Endometrial microvascular endothelial cells (primary cell): ENCODE results near the gene BTBD18. TPM values are rescaled to one million over a fixed set of nuclear protein-coding genes. Genes with fewer than 3 reads are reported as not detected.

Source experiments
- in situ Hi-C: cut with HindIII; loops from 2 replicates; pipeline ENCODE4 v1.10.0; 2017; ENCODE audit warnings: low sequenced_read_pairs, low pct_unique_long_range_greater_than_20kb; ENCODE audit errors: inconsistent ontology term
- total RNA-seq: library from RNA; depleted of rRNA; stranded (reverse); fragments of >200 nt; gene quantifications from one replicate; pipeline ENCODE4 v1.2.3, GENCODE V29; 2015; ENCODE audit errors: inconsistent ontology term

BTBD18 gene
- total RNA-seq, 1 donor from 2014 or later = not detected

GRCh38 chr11:57776577-57777210 lies 25.1 kb upstream of the BTBD18 start:
- in situ Hi-C loops = no loop called here

- in situ Hi-C loops = no loop called here
Measured at GRCh38 chr11:57776031-57776521, 24.5 kb upstream of the BTBD18 start.

- in situ Hi-C loops = no loop called here
Measured at GRCh38 chr11:57775491-57775890, 23.9 kb upstream of the BTBD18 start.

- in situ Hi-C loops = no loop called here
Measured at GRCh38 chr11:57773026-57773598, 21.5 kb upstream of the BTBD18 start.

GRCh38 chr11:57772562-57772961 lies 20.9 kb upstream of the BTBD18 start:
- in situ Hi-C loops = no loop called here

GRCh38 chr11:57771365-57771764 lies 19.7 kb upstream of the BTBD18 start:
- in situ Hi-C loops = no loop called here

GRCh38 chr11:57770793-57771192 lies 19.2 kb upstream of the BTBD18 start:
- in situ Hi-C loops = no loop called here

- in situ Hi-C loops = no loop called here
Measured at GRCh38 chr11:57764972-57765371, 13.4 kb upstream of the BTBD18 start.

- in situ Hi-C loops = no loop called here
Measured at GRCh38 chr11:57764566-57764965, 12.9 kb upstream of the BTBD18 start.

GRCh38 chr11:57764021-57764420 lies 12.4 kb upstream of the BTBD18 start:
- in situ Hi-C loops = no loop called here

GRCh38 chr11:57763568-57763967 lies 11.9 kb upstream of the BTBD18 start:
- in situ Hi-C loops = no loop called here

GRCh38 chr11:57762235-57762861 lies 10.7 kb upstream of the BTBD18 start:
- in situ Hi-C loops = no loop called here

- in situ Hi-C loops = no loop called here
Measured at GRCh38 chr11:57761301-57762234, 9.9 kb upstream of the BTBD18 start, which contains the start of gene CTNND1. Gene CTNND1 (plus strand): TSS chr11:57761802. CDS start chr11:57791479, 29,677 bp downstream.

- in situ Hi-C loops = no loop called here
Measured at GRCh38 chr11:57758174-57758573, 6.6 kb upstream of the BTBD18 start.

- in situ Hi-C loops = loop anchor here (5.0 kb wide), 1 partner anchor 49 kb away; no protein-coding TSS in a partner anchor
Measured at GRCh38 chr11:57752954-57753353, 1.3 kb upstream of the BTBD18 start.

GRCh38 chr11:57751176-57751575 lies 443 bp downstream of the BTBD18 start:
- in situ Hi-C loops = loop anchor here (5.0 kb wide), 1 partner anchor 51 kb away; no protein-coding TSS in a partner anchor

- in situ Hi-C loops = no loop called here
Measured at GRCh38 chr11:57746920-57747319, 4.7 kb downstream of the BTBD18 start.

GRCh38 chr11:57745206-57745605 lies 6.4 kb downstream of the BTBD18 start:
- in situ Hi-C loops = no loop called here

- in situ Hi-C loops = no loop called here
Measured at GRCh38 chr11:57744357-57744756, 7.3 kb downstream of the BTBD18 start.
